Measurements from ENCODE around the gene FBXO11.
A peak's percentile ranks its signal among the peaks of the same experiment; 100 is the strongest.

FBXO11 gene

DNA sequence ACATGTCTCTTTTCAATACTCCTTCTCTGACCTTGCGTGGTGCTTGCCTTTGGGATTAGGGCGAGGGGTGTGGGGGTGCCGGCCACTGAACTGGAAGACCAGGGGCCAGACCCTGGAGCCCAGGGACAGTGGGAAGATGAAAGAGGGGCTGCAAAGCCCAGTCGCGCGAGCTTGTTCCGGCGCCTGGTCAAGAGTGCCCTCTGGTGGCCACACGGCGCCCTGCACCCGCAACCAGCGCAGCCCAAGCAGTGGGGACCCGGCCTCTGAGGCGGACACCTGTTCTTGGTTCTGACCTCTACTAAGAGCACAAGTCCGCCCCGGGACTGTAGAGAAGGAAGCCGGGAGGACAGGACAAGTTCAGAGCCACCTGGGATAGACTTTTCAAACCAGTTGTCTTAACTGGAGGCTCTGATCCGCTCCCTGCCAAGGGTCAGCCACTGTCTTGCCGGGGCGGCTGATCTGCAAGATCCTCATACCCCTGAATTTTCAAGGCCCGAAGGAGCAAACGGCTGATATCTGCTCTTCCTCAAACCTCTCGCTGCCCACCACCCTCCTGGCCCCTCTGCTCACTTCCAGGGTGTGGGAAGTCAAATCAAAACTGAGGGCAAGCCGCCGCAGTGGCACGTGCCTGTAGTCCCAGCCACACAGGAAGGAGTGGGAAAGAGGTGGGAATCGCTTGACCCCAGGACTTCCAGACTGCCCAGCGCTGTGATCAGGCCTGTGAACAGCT lies 138.3 kb downstream of the FBXO11 start:
- Mint-ChIP-seq H3K4me1 (peaks cover 10% of the 10 kb centered on the region), H3K27ac (peak overlapping the region; percentile 61), H3K27me3 (no peaks in the 10 kb centered on the region), H3K4me3 (no peak overlapping the region), H3K9me3 (no peaks in the 10 kb centered on the region), H3K36me3 (no peaks in the 10 kb centered on the region)
- peak; percentile 84 for ATAC-seq

DNA sequence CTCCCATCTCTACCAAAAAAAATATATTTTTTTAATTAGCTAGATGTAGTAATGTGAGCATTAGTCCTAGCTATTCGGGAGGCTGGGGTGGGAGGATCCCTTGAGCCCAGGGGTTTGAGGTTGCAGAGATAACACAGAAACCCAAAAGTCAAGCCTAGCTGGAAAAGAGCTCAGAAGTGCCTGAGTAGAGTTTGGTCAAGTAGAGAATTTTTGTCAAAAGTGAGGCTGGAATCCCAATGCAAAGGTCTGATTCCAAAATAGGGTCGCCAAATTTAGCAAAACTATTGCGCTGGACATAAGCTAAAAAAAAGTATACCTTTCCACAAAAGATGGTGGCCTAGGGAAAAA lies 138.8 kb downstream of the FBXO11 start:
- no peaks in the 10 kb centered on the region for H3K27me3 Mint-ChIP-seq
- ATAC-seq: no peak
- peak overlapping the region; percentile 61 for H3K27ac Mint-ChIP-seq

DNA sequence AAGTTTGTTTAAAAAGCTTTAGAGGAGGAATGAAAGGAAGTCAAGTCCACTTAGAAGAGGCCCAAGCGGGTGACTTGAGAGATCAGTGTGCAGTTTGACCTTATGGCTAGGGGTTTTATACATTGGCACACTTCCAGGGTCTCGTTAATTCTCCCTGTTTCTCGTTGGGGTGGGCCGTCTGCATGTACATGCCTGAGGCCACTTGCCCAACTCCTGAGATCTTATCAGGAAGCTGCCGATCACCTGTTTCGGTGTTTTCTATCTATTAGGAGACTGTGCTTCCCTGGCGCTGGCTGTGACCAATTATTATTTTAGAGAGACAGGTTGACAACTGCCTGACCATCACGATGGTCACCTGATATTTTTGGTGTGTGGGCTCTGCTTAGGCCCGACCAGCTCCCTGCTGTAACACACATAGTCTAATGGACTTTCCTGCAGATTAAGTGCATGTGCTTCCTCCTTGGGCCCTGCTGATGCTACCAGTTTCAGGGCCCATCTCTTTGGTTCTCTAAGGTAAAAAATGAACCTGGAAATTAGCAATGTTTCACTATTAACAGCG lies 154.4 kb downstream of the FBXO11 start:
- ATAC-seq: peak; percentile 50
- H3K4me3 Mint-ChIP-seq: no peak overlapping the region
- H3K27me3 Mint-ChIP-seq: no peaks in the 10 kb centered on the region
- peaks cover 28% of the 10 kb centered on the region for H3K4me1 Mint-ChIP-seq
- peaks cover 4% of the 10 kb centered on the region for H3K9me3 Mint-ChIP-seq
- H3K36me3 Mint-ChIP-seq: peaks cover 11% of the 10 kb centered on the region
- peak overlapping the region; percentile 69 for H3K27ac Mint-ChIP-seq

More for the DNA sequence above, 138.8 kb downstream of the FBXO11 start:
- Mint-ChIP-seq H3K36me3 (no peaks in the 10 kb centered on the region), H3K9me3 (no peaks in the 10 kb centered on the region), H3K4me3 (no peak overlapping the region), H3K4me1 (peaks cover 12% of the 10 kb centered on the region)

GRCh38 chr2:47747878-47748277 lies 158.4 kb downstream of the FBXO11 start:
- Mint-ChIP-seq H3K36me3 (peaks cover 15% of the 10 kb centered on the region), H3K4me3 (no peak overlapping the region), H3K4me1 (peaks cover 14% of the 10 kb centered on the region), H3K27me3 (no peaks in the 10 kb centered on the region), H3K27ac (no peak overlapping the region), H3K9me3 (peaks cover 8% of the 10 kb centered on the region)
- no peak for ATAC-seq

GRCh38 chr2:47744074-47744473 lies 162.2 kb downstream of the FBXO11 start:
- ATAC-seq: no peak
- H3K4me1 Mint-ChIP-seq: no peaks in the 10 kb centered on the region
- H3K36me3 Mint-ChIP-seq: peaks cover 15% of the 10 kb centered on the region
- H3K27me3 Mint-ChIP-seq: no peaks in the 10 kb centered on the region
- H3K9me3 Mint-ChIP-seq: peaks cover 8% of the 10 kb centered on the region
- H3K4me3 Mint-ChIP-seq: no peak overlapping the region
- no peak overlapping the region for H3K27ac Mint-ChIP-seq

DNA sequence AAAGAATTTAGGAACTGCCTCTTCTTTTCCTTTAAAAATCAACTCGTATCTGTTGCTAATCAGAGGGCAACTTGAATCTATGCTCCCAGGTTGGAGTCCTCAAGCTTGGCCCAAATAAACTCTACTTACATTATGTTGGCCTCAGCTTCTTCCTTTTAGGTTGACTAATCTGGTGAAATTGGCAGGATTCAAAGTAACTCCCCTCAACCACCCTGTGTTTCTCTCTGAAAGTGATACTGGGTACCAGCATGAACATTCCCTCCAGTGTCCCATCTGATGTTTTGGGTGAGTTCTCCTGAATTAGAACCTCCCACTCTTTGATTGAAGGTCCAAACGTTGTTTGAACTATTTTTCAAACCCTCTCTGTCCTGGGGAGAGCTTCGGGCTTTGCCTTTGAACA lies 164.7 kb downstream of the FBXO11 start:
- Mint-ChIP-seq H3K27ac (no peak overlapping the region), H3K4me3 (no peak overlapping the region), H3K27me3 (no peaks in the 10 kb centered on the region), H3K4me1 (no peaks in the 10 kb centered on the region), H3K9me3 (peaks cover under 1% of the 10 kb centered on the region), H3K36me3 (peaks cover 1% of the 10 kb centered on the region)
- no peak for ATAC-seq

GRCh38 chr2:47741101-47741500 lies 165.2 kb downstream of the FBXO11 start:
- Mint-ChIP-seq H3K27me3 (no peaks in the 10 kb centered on the region), H3K4me3 (no peak overlapping the region), H3K27ac (no peak overlapping the region), H3K9me3 (no peaks in the 10 kb centered on the region), H3K36me3 (no peaks in the 10 kb centered on the region), H3K4me1 (peaks cover 1% of the 10 kb centered on the region)
- ATAC-seq: no peak

Measured in stimulated activated memory B cell treated with anti-CD40 and anti-IgM and Interleukin-4, amounts not matched to agents 10 μg/mL and 1 μg/mL and 100 μg/mL, for 72 hours (primary cell).